HL-60 (cell line): ENCODE measurements around the gene KLF6.

Experiments
- DNase-seq, 2 experiments: peaks; one replicate each; pipeline ENCODE4 v3.0.0-alpha.2; 2010 to 2020; ENCODE audit warnings: low read depth in 1 of 2, low spot score in 1 of 2
- H3K27ac ChIP-seq: fragments of 250-450 bp; sonication (Bioruptor Pico); replicated peaks from 2 replicates; pipeline ENCODE4 v1.5.1; 2020; ENCODE audit warnings: mild to moderate bottlenecking, moderate library complexity
- H3K27me3 ChIP-seq: fragments of 250-450 bp; sonication (Bioruptor Pico); 2 replicates; pipeline ENCODE4 v1.5.1; 2021; ENCODE audit warnings: mild to moderate bottlenecking, moderate library complexity; ENCODE audit not compliant: insufficient read depth, poor library complexity, severe bottlenecking
- H3K4me3 ChIP-seq: replicated peaks from 2 replicates; pipeline ENCODE4 v1.5.1; 2011; ENCODE audit warnings: mild to moderate bottlenecking, control low read depth, low read length; ENCODE audit not compliant: insufficient read depth
- CTCF ChIP-seq: IDR thresholded peaks from one replicate; pipeline ENCODE4 v1.5.1; 2011; ENCODE audit warnings: low read length, control low read depth, inconsistent platforms; ENCODE audit not compliant: insufficient read depth
- GABPA ChIP-seq: IDR thresholded peaks from 2 replicates; pipeline ENCODE4 v1.6.1; 2012; ENCODE audit warnings: low read depth
- POLR2AphosphoS5 ChIP-seq: IDR thresholded peaks from 2 replicates; pipeline ENCODE4 v1.6.1; 2012; ENCODE audit warnings: low read depth
- REST ChIP-seq: IDR thresholded peaks from 2 replicates; pipeline ENCODE4 v1.6.1; 2012; ENCODE audit warnings: low read depth; ENCODE audit not compliant: insufficient replicate concordance
- SPI1 ChIP-seq: IDR thresholded peaks from 2 replicates; pipeline ENCODE4 v1.6.1; 2012; ENCODE audit warnings: low read depth, mild to moderate bottlenecking, borderline replicate concordance

Gene KLF6

GRCh38 chr10:3729397-3729976, 55.5 kb downstream of the KLF6 start:
- no peak for DNase-seq
- TF ChIP-seq CTCF (no peak), POLR2AphosphoS5 (no peak)
- Histone ChIP-seq H3K27ac (no peak overlapping the region), H3K4me3 (no peak overlapping the region), H3K27me3 (no peaks in the 10 kb centered on the region)

- no peak for DNase-seq
- H3K4me3 ChIP-seq, result no peak overlapping the region
- H3K27ac ChIP-seq, result no peak overlapping the region
- no peaks in the 10 kb centered on the region for H3K27me3 ChIP-seq
- TF ChIP-seq POLR2AphosphoS5 (no peak), SPI1 (no peak), REST (no peak), CTCF (no peak), GABPA (no peak)
These were observed 56.4 kb downstream of the KLF6 start for GRCh38 chr10:3728563-3728962.

GRCh38 chr10:3727268-3727667, 57.7 kb downstream of the KLF6 start:
- no peak for DNase-seq
- H3K27me3 ChIP-seq, result no peaks in the 10 kb centered on the region
- H3K27ac ChIP-seq, result no peak overlapping the region
- TF ChIP-seq SPI1 (no peak), GABPA (no peak), REST (no peak)
- no peak overlapping the region for H3K4me3 ChIP-seq
